NCI-H2107 (cell line): ENCODE data around the gene JARID2.

Source experiments
- DNase-seq: peaks from one replicate; lab custom pipeline; 2025; lab: John Stamatoyannopoulos, UW

JARID2 gene

DNA sequence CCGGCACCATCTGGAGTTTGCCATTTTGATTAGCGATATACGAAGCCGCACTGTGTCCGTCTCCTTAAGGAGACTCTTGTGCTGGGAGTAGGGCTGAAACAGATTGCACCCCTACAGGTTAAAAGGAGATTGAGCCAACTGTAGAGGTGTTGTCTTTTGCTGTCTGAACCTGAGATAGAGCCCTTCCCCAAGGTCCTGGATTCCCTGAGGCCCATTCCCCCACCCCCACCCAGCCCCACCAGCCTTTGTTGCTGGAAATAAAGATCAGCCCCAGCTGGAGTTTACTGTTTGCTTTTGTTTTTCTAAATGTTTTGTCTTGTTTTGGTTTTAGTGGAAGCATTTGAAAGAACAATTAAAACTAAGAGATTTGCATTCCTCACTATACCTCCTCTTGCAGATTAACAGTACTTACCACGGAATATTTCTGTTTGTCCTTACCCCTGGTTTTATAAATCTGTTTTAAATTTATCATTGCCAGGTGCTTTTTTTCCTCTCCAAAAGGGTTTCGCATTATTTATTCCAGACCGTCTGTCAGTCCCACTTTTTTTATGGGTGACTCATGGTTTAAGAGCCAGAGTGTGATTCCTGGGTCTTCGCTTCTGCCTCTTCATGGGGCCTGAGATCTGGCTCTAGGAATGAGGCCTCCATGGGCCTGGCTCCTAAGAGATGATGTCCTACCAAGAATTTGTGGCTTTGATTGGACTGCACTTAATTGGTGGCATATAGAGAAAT lies 247.7 kb downstream of the JARID2 start:
- no peak for DNase-seq

DNA sequence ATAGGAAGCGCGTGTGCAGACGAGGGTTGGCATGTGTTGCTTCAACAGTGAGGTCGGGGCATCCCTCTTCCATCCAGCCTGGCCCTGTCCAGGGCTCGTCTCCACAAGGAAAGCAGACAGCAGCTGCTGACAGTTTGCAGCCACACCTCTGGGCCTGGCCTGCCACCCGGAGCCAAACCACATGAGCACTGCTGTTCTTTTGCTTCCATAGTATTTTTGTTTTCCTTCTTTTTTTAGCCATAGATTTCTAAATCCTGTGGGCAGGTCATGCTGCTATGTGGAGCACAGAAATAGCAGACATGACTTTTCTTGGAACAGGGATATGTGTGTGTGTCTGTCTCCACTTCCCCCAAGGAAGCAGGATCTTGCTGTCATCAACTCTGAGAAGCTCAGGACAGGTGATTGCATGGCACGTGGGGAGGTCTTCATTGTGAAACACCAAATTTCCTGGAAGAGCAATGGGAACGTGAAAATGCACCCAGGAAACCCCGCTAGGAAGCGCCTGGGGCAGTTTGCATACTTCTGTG lies 249.6 kb downstream of the JARID2 start:
- no peak for DNase-seq

DNA sequence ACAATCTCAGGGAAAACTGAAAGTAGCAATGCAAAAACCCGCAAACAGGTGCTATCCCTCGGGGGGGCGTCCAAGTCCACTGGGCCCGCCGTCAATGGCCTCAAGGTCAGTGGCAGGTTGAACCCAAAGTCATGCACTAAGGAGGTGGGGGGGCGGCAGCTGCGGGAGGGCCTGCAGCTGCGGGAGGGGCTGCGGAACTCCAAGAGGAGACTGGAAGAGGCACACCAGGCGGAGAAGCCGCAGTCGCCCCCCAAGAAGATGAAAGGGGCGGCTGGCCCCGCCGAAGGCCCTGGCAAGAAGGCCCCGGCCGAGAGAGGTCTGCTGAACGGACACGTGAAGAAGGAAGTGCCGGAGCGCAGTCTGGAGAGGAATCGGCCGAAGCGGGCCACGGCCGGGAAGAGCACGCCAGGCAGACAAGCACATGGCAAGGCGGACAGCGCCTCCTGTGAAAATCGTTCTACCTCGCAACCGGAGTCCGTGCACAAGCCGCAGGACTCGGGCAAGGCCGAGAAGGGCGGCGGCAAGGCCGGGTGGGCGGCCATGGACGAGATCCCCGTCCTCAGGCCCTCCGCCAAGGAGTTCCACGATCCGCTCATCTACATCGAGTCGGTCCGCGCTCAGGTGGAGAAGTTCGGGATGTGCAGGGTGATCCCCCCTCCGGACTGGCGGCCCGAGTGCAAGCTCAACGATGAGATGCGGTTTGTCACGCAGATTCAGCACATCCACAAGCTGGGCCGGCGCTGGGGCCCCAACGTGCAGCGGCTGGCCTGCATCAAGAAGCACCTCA lies 250.7 kb downstream of the JARID2 start:
- DNase-seq = no peak

DNA sequence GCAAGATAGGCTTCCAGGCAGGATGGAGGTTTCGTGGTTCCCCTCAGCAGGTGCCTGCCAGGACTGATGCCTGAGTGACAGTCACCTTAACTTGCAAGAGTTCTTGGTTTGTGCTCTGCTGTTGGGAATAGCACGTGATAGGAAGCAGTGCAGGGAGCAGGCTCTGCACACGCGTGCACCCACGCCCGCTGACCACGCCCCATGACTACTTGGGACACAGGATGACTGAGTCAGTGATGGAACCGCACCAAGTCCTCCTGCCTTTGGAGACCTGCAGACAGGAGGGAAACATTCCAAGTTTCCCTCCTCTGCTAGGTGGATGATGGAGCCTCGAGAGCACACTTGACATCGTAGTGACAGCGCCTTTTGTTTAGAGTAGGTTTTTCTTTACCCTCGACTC lies 252.8 kb downstream of the JARID2 start:
- no peak for DNase-seq

DNA sequence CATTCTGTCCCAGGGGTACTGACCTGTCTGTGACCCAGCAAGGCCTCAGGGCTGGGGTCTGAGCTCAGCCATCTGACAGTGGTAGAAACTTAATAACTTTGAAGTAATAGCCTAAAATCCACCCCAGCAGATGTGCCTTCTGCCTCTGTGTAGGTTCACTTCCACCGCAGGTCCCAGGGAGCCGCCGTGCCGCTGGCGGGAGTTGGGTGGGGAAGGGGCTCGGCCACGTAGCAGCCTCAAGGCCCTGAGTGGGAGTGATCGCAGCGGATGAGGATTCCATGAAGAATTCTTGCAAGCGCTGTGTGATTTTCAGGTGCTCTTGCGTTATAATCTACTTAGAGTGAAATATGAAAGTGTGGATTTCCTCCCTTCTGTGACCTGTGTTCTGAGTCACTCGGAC lies 253.3 kb downstream of the JARID2 start:
- DNase-seq = no peak

DNA sequence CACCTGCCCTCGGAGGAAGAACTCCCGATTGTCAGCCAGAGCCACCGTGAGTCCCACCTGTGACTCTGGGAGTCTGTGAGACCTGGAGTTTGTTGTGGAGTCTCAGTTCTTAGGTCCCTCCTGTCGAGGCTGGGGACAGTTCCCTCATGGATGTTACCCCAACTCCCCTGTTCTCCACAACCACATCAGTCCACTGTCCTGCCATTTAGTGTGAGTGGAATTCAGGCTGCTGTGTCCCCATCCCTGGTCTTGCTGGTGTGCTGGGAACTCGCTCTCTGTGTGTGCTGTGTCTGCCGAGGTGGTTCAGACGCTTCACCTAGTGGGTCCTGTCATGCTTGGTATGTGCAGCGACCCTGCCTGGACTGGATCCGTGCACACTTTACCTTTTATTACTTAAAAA lies 253.7 kb downstream of the JARID2 start:
- DNase-seq = no peak

DNA sequence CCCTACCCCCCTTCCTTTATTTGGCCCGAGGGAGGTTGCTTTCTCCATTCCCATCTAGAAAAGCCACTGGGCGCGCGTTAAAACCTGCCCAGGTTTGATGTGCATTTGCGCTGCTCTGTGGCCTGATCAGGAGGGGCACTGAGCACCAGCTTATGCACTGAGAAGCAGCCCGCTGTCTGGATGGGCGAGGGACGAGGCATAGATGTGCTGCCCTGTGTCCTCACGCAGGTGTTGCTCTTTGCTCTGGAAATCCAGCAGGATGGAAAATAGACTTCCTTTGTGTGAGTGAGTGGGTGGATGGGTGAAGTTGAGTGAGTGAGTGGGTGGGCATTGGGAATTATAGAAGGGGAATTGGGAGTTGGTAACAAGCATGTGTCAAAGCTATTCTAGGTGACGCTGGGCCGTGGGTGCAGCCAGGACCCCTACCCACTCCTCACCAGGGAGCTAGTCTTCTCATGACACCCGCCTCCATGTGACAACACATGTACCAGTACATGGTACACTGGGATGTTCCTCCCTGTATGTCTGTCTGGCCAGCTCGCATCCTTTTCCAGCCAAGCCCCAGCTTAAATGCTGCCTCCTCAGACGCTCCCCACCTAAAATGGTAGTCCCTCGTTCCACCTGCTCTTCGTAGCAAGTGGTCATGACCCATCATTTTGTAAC lies 254.3 kb downstream of the JARID2 start:
- no peak for DNase-seq

DNA sequence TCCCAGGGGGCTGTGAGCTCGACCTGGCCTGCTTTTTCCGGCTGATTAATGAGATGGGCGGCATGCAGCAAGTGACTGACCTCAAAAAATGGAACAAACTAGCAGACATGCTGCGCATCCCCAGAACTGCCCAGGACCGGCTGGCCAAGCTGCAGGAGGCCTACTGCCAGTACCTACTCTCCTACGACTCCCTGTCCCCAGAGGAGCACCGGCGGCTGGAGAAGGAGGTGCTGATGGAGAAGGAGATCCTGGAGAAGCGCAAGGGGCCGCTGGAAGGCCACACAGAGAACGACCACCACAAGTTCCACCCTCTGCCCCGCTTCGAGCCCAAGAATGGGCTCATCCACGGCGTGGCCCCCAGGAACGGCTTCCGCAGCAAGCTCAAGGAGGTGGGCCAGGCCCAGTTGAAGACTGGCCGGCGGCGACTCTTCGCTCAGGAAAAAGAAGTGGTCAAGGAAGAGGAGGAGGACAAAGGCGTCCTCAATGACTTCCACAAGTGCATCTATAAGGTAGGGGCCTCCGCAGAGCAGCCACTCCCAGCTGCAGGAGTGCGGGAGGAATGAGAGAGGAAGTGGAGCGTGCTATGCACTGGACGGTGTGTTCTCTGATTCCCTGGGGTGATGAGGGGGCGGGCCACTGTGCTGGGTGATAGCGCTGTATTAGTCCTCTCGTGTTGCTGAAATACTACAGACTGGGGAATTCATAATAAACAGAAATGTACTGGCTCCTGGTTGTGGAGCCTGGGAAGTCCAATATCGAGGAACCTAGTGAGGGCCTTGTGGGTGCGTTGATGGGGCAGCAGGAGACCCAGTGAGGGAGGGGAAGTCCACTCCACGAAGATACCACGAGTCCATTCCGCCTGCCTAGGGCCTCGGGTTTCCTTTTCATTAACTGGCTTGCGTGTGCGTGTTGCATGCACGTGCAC lies 255.3 kb downstream of the JARID2 start:
- no peak for DNase-seq

DNA sequence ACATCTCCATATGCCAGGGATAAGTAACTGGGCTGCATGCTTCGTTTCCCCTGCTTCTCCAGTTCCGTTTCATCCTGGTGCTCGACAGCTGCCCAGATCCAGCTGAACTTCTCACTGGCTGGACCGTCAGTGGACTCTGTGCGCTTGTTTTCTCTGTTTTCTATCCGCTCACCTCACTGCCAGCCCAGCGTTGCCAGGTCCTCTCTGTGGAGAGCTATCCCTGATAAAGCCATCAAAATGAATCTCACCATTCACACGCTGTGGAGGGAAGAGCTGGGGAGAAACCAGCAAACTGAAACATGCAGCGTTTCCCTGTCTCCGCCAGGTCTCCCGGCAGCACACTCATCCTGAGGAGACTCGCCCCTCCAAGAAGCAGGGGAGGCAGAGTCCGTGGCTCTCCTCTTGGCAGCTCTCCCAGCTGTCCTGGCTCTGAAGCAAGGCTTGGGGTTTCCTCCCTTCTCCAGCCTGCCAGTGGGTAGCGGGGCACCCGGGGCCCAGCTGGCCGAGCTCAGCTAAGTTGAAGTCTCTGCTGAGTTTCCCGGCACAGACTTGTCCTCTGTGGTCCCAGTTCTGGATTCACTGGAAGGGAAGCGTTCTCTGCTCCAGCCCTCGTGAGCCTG lies 256.1 kb downstream of the JARID2 start:
- DNase-seq = no peak

DNA sequence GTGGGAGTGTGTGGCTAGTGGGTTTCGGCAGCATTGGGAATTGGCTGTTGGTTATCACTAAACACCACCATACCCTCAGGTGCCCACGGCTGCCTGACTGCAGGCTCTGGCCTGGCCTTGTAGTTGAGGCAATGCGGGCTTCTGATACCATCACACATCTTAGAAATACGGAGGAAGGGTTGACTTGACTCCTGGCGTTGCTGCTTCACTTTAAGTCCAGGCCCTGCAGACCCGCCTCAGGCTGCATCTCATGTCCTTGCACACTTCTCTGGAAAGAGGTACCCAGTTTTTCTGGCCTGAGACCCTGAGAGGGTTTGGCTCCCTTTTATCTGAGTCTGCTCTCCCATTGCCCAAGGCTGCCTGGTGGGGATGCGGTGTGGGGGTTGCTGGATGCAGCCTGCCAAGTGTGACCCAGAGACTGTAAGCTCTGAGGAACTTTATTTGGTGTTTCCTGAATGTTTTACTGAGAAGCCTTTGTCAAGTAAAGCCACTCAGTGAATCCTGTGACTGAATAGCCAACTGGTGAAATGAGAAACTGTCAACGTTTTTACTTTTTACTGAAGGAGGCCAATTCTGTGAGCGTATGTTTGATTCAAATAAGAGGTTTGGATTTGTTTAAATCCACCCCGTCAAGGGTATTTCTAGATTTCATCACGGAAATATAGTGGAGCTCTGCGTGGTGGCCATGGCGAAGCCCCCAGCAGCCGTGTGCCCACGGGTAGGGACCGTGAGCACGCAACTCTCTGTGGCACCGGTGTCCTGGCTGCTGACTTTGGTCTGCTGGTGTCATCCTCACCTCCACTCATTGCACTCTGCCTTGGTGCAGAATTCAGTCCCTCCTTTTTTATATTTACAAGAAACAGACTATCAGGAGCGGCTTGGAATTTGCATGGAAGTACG lies 256.8 kb downstream of the JARID2 start:
- DNase-seq = no peak

DNA sequence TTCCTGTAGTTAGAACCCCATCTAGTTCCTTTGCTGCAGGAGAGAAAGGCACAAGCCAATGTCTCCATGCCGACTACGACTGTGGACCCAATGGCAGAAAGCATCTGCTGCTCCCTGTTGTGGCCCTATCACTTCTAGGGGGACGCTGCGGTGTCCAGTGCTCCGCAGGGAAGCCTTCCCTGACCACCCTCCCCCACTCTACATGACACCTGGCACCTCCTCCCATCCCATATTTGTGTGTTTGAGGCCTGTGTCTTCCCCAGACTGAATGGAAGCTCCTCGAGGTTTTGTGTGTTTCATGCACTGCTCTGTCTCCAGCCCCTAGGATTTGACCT lies 257.4 kb downstream of the JARID2 start:
- no peak for DNase-seq

DNA sequence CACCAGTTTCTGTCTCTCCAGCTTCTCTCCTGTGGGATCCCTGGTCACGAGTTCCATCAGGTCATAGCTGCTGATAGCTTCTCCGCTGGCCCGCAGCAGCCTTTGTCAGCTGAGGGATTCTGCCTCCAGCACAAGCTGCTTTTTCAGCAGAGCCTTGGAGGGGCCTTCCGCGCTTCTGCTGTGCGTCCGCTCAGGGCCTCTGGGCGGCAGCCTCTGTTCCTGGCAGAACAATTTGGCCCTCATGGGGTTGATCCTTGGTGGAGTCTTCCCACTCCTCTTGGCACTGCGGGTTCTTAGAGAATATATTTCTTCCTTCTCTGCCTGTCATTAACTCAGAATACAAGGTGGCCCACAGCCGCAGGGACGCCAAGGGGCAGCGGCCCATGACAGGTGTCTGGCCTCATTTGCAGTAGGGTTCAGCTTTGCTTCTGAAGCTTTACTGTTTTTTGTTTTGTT lies 258.2 kb downstream of the JARID2 start:
- no peak for DNase-seq

DNA sequence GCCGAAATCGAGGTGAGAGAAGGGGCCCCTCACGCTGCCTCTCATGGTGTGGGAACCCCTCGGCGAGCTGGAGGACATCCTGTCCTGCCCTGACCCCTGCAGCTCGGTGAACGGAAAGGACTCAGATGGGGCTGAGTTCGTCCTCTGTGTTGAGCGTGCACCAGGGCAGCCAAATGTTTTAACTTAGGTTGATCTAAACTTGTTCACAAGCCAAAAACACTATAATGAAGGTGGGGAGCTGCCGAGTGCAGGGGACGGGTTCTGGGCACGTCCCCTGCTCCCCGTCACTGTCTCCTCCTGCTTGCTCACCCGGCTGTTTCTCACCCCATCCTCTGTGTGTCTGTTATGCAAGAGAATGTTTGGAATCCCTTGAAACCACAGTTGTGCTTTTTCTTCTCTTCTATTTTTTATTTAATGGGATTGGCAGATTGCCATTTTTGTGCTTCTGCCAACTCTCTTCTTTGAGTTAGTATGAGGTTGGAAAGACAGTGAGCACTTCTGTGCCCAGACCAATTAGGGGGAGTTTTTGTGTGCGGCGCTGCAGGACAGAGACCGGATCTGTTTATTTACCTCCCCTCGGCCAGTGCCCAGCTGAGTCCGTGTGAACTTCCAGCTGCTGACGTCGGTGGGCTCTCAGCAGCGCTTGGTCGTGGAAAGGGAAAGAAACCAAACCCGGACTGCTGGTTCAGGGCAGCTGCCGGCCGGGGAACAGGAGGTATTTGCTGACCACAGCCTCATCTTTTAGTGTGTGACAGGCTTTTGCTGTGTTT lies 258.9 kb downstream of the JARID2 start:
- no peak for DNase-seq

DNA sequence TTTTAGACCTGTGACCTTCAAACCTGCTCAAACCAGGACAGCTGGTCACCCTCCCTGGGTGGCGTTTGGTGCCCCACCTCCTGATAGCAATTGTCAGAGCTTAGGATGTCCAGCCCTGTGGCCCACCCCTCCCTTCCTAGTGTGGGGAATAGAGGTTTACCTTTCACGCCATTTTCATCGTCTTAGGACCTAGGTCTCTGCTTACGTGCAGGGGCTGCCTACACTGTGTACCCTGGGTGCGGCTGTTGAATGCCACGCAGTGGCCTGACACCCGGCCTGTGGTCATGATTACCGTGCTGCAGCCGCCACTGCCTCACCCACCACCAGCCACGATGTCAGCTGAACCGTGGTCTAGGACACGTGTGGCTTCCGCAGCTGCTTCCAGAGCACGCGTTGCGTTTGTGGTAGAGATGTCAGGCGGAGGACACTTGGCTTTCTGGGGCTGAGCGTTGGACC lies 259.6 kb downstream of the JARID2 start:
- no peak for DNase-seq

DNA sequence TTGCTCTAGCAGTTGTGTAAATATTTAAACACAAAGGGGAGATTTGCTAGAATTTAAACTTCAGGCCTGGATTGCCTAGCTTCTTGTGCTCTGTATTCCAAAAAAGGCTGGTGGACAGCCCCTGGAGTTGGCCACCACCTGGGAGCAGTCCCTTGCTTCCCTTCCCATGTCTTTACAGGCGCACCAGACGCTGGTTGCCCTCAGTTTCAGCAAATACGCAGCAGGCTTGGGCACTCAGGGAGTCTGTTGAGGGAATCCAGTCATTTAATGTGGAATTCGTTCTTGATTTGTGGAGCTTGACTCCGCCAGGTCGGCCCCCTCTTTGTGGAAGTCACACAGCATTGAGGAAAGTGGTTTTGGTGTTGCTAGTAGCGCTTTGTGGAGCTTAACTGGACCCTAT lies 260.2 kb downstream of the JARID2 start:
- DNase-seq = no peak

DNA sequence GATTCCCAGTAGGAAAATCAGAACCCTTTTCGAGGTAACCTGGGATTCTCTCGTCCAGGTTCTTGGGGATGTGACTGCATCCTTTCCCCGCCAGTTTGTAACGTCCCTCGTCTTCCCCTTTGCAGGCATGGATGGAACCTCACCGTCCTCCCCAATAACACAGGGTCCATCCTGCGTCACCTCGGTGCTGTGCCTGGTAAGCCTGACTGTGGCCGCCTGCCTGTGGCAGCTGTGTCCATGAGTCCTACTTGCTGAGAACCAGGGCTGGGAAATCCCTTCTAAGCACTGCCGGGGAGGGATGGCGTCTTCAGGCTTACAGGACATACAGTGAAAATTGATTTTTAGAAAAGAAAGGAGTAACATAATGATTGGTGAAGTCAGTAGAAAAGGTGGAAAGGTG lies 261.4 kb downstream of the JARID2 start:
- no peak for DNase-seq

DNA sequence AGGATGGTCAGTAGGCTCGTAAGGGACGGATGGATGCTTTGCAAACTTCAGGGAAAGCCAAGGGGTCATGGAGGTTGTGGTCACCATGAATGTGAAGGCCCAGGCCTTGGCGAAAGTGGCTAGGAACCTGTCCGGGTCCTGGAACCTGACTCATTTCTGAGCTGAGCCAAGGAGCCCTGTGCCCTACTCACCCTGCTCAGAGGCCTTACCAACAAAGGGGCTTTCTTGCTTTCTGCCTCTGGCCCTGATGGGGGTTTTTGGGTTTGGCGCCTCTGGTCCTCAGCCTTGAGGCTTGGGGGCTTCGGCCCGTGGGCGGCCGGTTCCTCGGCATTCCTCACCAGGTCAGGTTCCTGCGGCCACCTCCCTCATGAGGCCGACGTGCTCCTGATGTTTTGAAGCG lies 261.9 kb downstream of the JARID2 start:
- no peak for DNase-seq

DNA sequence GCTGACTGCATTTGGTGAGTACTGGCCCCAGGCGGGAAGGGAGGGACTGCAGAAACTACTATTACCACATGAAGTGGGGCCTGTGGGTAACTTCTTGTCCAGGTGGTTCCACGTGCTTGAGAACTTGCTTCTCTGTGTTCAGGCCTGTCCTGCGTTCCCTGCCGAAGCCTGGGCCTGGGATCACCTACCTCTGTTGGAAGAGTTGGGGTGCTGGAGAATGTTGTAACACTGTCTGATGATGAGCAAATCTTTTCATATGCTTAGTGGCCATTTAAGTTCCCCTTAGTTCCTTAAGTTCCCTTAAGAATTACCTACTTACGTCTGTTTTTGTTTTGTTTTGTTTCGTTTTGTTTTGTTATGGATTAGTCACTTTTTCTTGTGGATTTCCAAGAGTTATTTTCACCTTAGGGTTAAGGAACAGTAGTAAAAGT lies 262.6 kb downstream of the JARID2 start:
- no peak for DNase-seq

DNA sequence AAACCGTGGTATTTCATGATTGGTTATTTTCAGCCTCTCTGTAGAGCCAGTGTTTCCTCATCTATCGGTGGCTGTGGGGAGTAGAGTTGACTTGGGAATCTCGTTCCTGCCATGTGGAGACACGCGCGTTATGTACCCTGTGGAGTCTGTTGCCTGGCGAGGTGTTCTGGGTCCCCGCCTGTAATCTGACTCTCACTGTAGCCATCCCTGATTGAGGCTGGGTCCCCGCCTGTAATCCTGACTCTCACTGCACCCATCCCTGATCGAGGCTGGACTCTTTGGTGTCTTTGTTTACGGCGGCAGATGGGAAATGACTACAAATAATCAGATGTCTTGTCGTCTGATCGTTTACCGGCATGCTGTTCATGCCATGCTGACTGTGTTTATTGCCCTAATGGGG lies 263.1 kb downstream of the JARID2 start:
- no peak for DNase-seq
